ENCODE results near the gene POLDIP2.

GRCh38 chr17:28402844-28403243 lies 45.5 kb upstream of the POLDIP2 start:
- TF ChIP-seq CTCF (IDR thresholded peaks at IDR 0.05) (no peak), POLR2A (IDR thresholded peaks at IDR 0.05) (no peak), EP300 (IDR thresholded peaks at IDR 0.05) (no peak)

Data from ovary (tissue), 3 donors.